Neuronal stem cell (in vitro differentiated cells): ENCODE measurements around the gene PHTF2.

Source experiments
- DNase-seq: peaks from one replicate; pipeline ENCODE4 v3.0.0-alpha.2; 2013; ENCODE audit warnings: low spot score
- H2AFZ ChIP-seq: one replicate; pipeline ENCODE4 v1.6.1; 2013; ENCODE audit warnings: mild to moderate bottlenecking, low read length, inconsistent platforms
- H2AK5ac ChIP-seq: 2 replicates; pipeline ENCODE4 v1.6.1; 2013; ENCODE audit warnings: low read depth, mild to moderate bottlenecking, inconsistent platforms, low read length, moderate library complexity, mixed read lengths
- H2BK120ac ChIP-seq: 2 replicates; pipeline ENCODE4 v1.6.1; 2013; ENCODE audit warnings: low read depth, mild to moderate bottlenecking, inconsistent platforms, low read length, moderate library complexity, mixed read lengths
- H2BK12ac ChIP-seq: one replicate; pipeline ENCODE4 v1.6.1; 2013; ENCODE audit warnings: low read length, inconsistent platforms
- H2BK15ac ChIP-seq: 2 replicates; pipeline ENCODE4 v1.6.1; 2013; ENCODE audit warnings: mild to moderate bottlenecking, low read length, inconsistent platforms, mixed read lengths
- H2BK5ac ChIP-seq: one replicate; pipeline ENCODE4 v1.6.1; 2013; ENCODE audit warnings: inconsistent platforms, mild to moderate bottlenecking, low read length, moderate library complexity
- H3K14ac ChIP-seq: one replicate; pipeline ENCODE4 v1.6.1; 2013; ENCODE audit warnings: low read length, inconsistent platforms
- H3K18ac ChIP-seq: 2 replicates; pipeline ENCODE4 v1.6.1; 2013; ENCODE audit warnings: low read length, inconsistent platforms
- H3K23ac ChIP-seq: 2 replicates; pipeline ENCODE4 v1.6.1; 2013; ENCODE audit warnings: low read depth, mild to moderate bottlenecking, mixed read lengths, low read length, inconsistent platforms; ENCODE audit not compliant: poor library complexity
- H3K27ac ChIP-seq: replicated peaks from 3 replicates; pipeline ENCODE4 v1.5.1; 2013; ENCODE audit warnings: low read length, inconsistent platforms
- H3K27me3 ChIP-seq, 3 experiments: 2 replicates each; pipeline ENCODE4 v1.6.1; 2013; ENCODE audit warnings: low read length in 3 of 3, mild to moderate bottlenecking in 2 of 3, inconsistent platforms in 1 of 3, low read depth in 1 of 3, mixed read lengths in 1 of 3, moderate library complexity in 1 of 3; ENCODE audit not compliant: control insufficient read depth in 3 of 3, insufficient read depth in 3 of 3
- H3K36me3 ChIP-seq, 2 donors: replicated peaks in 1 of 2; 2 replicates each; pipeline ENCODE4 v1.6.1; 2013; ENCODE audit warnings: low read length in 2 of 2; ENCODE audit not compliant: control insufficient read depth in 2 of 2, insufficient read depth in 2 of 2
- H3K4ac ChIP-seq: 2 replicates; pipeline ENCODE4 v1.6.1; 2013; ENCODE audit warnings: inconsistent platforms, mild to moderate bottlenecking, low read length, moderate library complexity
- H3K4me1 ChIP-seq, 2 donors: 1 replicate in 1 of 2; 2 replicates in 1 of 2; pipeline ENCODE4 v1.6.1; 2013; ENCODE audit warnings: low read length in 2 of 2, low read depth in 1 of 2; ENCODE audit not compliant: control insufficient read depth in 2 of 2, insufficient read depth in 1 of 2
- H3K4me2 ChIP-seq: one replicate; pipeline ENCODE4 v1.6.1; 2013; ENCODE audit warnings: mild to moderate bottlenecking, low read length, inconsistent platforms; ENCODE audit not compliant: insufficient read depth, poor library complexity, severe bottlenecking
- H3K4me3 ChIP-seq, 2 donors: 2 replicates each; pipeline ENCODE4 v1.5.1; 2013; ENCODE audit warnings: low read length in 2 of 2, mild to moderate bottlenecking in 2 of 2, inconsistent platforms in 1 of 2, moderate library complexity in 1 of 2
- H3K79me1 ChIP-seq: one replicate; pipeline ENCODE4 v1.6.1; 2013; ENCODE audit warnings: low read depth, mild to moderate bottlenecking, inconsistent platforms, low read length, moderate library complexity
- H3K9ac ChIP-seq: one replicate; pipeline ENCODE4 v1.6.1; 2013; ENCODE audit warnings: mild to moderate bottlenecking, low read depth, low read length, inconsistent platforms; ENCODE audit not compliant: poor library complexity
- H3K9me3 ChIP-seq, 2 donors: replicated peaks in 1 of 2; 2 replicates each; pipeline versions ENCODE3 to v1.6.1; 2013; ENCODE audit warnings: low read length in 2 of 2, mild to moderate bottlenecking in 2 of 2, inconsistent platforms in 1 of 2, low read depth in 1 of 2, mixed read lengths in 1 of 2, moderate library complexity in 1 of 2; ENCODE audit not compliant: control insufficient read depth in 2 of 2, insufficient read depth in 1 of 2
- H4K8ac ChIP-seq: one replicate; pipeline ENCODE4 v1.6.1; 2013; ENCODE audit warnings: low read depth, mild to moderate bottlenecking, inconsistent platforms, low read length, moderate library complexity
- H4K91ac ChIP-seq: one replicate; pipeline ENCODE4 v1.6.1; 2013; ENCODE audit warnings: low read length, low read depth, mild to moderate bottlenecking, inconsistent platforms; ENCODE audit not compliant: poor library complexity
- WGBS, 2 donors: extraction: QIAGEN DNeasy Blood & Tissue Kit; methylation state at CpG; one replicate each; pipeline ENCODE4 v1.1.7; 2013; ENCODE audit warnings: missing lambda C conversion rate in 2 of 2, mixed read lengths in 1 of 2; ENCODE audit not compliant: insufficient read length in 2 of 2, insufficient replicate concordance in 1 of 2; ENCODE audit errors: extremely low coverage in 2 of 2; 5-methylcytosine and 5-hydroxymethylcytosine counted together

Gene PHTF2

GRCh38 chr7:77802557-77803405 is 4.2 kb downstream of the PHTF2 start:
- Histone ChIP-seq H3K27me3 (no peaks in the 10 kb centered on the region), H3K9me3 (peaks cover 0 to 25% of the 10 kb centered on the region in 2 donors), H2BK120ac (no peak overlapping the region), H2AFZ (no peak overlapping the region), H3K36me3 (no peaks in the 10 kb centered on the region), H3K4me1 (peaks cover 2% of the 10 kb centered on the region in 2 donors), H3K4me2 (no peak overlapping the region), H3K9ac (no peak overlapping the region), H3K23ac (no peak overlapping the region), H3K14ac (no peak overlapping the region), H3K27ac (no peak overlapping the region), H2BK5ac (no peak overlapping the region), H4K91ac (no peak overlapping the region), H3K4ac (no peak overlapping the region), H3K4me3 (no peak overlapping the region), H2AK5ac (no peak overlapping the region), H2BK15ac (no peak overlapping the region), H3K79me1 (peaks cover 4% of the 10 kb centered on the region), H4K8ac (no peak overlapping the region), H2BK12ac (no peak overlapping the region), H3K18ac (no peak overlapping the region)
- WGBS, 2 donors = no CpG with 5 or more reads among the region's 2 CpGs
- DNase-seq = no peak

DNA sequence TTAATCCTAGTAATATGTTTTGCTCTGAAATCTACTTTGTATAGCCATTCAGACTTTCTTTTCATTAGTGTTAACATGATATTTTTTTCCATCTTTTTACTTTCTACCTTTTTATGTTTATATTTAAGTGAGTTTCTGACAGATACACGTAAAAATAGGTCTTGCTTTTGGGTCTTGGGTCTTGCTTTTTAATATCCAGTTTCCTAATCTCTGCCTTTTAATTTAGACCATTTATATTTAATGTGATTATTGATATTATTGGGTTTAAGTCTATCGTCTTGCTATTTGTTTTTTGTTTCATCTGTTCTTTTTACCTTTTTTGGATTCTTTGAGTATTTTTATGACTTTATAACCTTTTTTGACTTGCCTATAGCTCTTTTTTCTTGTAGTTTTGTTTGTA is 7.9 kb downstream of the PHTF2 start:
- Histone ChIP-seq H2AFZ (no peak overlapping the region), H3K9me3 (peaks cover 0 to 38% of the 10 kb centered on the region in 2 donors), H4K91ac (no peak overlapping the region), H3K18ac (no peak overlapping the region), H3K23ac (no peak overlapping the region), H3K4ac (no peak overlapping the region), H3K14ac (no peak overlapping the region), H3K4me3 (no peak overlapping the region), H2AK5ac (no peak overlapping the region), H3K4me1 (no peaks in the 10 kb centered on the region), H3K27ac (no peak overlapping the region), H3K9ac (no peak overlapping the region), H4K8ac (no peak overlapping the region), H2BK15ac (no peak overlapping the region), H3K36me3 (no peaks in the 10 kb centered on the region), H3K79me1 (peaks cover 5% of the 10 kb centered on the region), H2BK12ac (no peak overlapping the region), H2BK120ac (no peak overlapping the region), H3K4me2 (no peak overlapping the region), H3K27me3 (no peaks in the 10 kb centered on the region), H2BK5ac (no peak overlapping the region)
- no CpG with 5 or more reads among the region's 2 CpGs for WGBS, 2 donors
- DNase-seq = no peak

- Histone ChIP-seq H2AFZ (no peak overlapping the region), H3K4me1 (no peaks in the 10 kb centered on the region), H3K27me3 (no peaks in the 10 kb centered on the region), H3K4ac (no peak overlapping the region), H4K91ac (no peak overlapping the region), H3K9ac (no peak overlapping the region), H3K23ac (no peak overlapping the region), H3K4me2 (no peak overlapping the region), H2BK5ac (no peak overlapping the region), H2AK5ac (no peak overlapping the region), H3K18ac (no peak overlapping the region), H3K14ac (no peak overlapping the region), H2BK120ac (no peak overlapping the region), H3K9me3 (peaks cover 0 to 38% of the 10 kb centered on the region in 2 donors), H3K36me3 (no peaks in the 10 kb centered on the region), H4K8ac (no peak overlapping the region), H3K27ac (no peak overlapping the region), H3K4me3 (no peak overlapping the region), H2BK12ac (no peak overlapping the region), H2BK15ac (no peak overlapping the region), H3K79me1 (peaks cover 5% of the 10 kb centered on the region)
- no CpG with 5 or more reads among the region's 1 CpG for WGBS, 2 donors
- DNase-seq = no peak
These were observed 9.9 kb downstream of the PHTF2 start for GRCh38 chr7:77808517-77808916.

- H4K91ac ChIP-seq = no peak overlapping the region
- no peak overlapping the region for H2BK5ac ChIP-seq
- no peaks in the 10 kb centered on the region for H3K4me1 ChIP-seq
- H3K23ac ChIP-seq = no peak overlapping the region
- H2BK12ac ChIP-seq = no peak overlapping the region
- WGBS, 2 donors = 100% methylated on average over 1 of the region's 2 CpGs; no CpG with 5 or more reads in 1 of the 2 donors
- no peak overlapping the region for H3K9ac ChIP-seq
- H3K9me3 ChIP-seq = peaks cover 0 to 25% of the 10 kb centered on the region in 2 donors
- H2AFZ ChIP-seq = no peak overlapping the region
- H2BK15ac ChIP-seq = no peak overlapping the region
- no peak overlapping the region for H4K8ac ChIP-seq
- no peak overlapping the region for H3K4me3 ChIP-seq
- H3K79me1 ChIP-seq = peaks cover 3% of the 10 kb centered on the region
- H3K27ac ChIP-seq = no peak overlapping the region
- no peak overlapping the region for H3K4me2 ChIP-seq
- H2AK5ac ChIP-seq = no peak overlapping the region
- no peak overlapping the region for H3K14ac ChIP-seq
- DNase-seq = no peak
- peaks cover 0 to 9% of the 10 kb centered on the region in 2 donors for H3K36me3 ChIP-seq
- H2BK120ac ChIP-seq = no peak overlapping the region
- no peak overlapping the region for H3K4ac ChIP-seq
- H3K27me3 ChIP-seq = no peaks in the 10 kb centered on the region
- H3K18ac ChIP-seq = no peak overlapping the region
These were observed 13.1 kb downstream of the PHTF2 start for GRCh38 chr7:77811516-77812289.
